Cardiac muscle cell (in vitro differentiated cells and primary cell): ENCODE results near the gene ZNF747. TPM values are rescaled to one million over a fixed set of nuclear protein-coding genes. Genes with fewer than 3 reads are reported as not detected.
A peak's percentile ranks its signal among the peaks of the same experiment; 100 is the strongest.
"Not testable (repeated sequence)": the region's sequence is repeated elsewhere in the genome, so short reads cannot be mapped to it uniquely, and the experiment has no call there.

Experiments
- DNase-seq, 2 donors: peaks; one replicate each; pipeline versions ENCODE4 v3.0.0 to v3.0.0-alpha.2; 2010 to 2017; ENCODE audit warnings: low read depth in 1 of 2, low spot score in 1 of 2
- H3K27ac ChIP-seq: fragments of 200-600 bp; sonication (generic); 2 replicates; pipeline ENCODE4 v1.5.1; 2016
- H3K27me3 ChIP-seq: fragments of 200-600 bp; sonication (generic); 2 replicates; pipeline ENCODE4 v1.6.0; 2016; ENCODE audit warnings: control low read depth
- H3K36me3 ChIP-seq: fragments of 200-600 bp; sonication (generic); 2 replicates; pipeline ENCODE4 v1.5.1; 2016; ENCODE audit warnings: control low read depth
- H3K4me1 ChIP-seq: fragments of 200-600 bp; sonication (generic); 2 replicates; pipeline ENCODE4 v1.8.1; 2017; ENCODE audit warnings: low read depth, mild to moderate bottlenecking, mixed run types
- H3K4me3 ChIP-seq: fragments of 200-600 bp; sonication (generic); 2 replicates; pipeline ENCODE4 v1.5.1; 2016; ENCODE audit warnings: mild to moderate bottlenecking
- H3K9me3 ChIP-seq: fragments of 200-600 bp; sonication (generic); 2 replicates; pipeline ENCODE4 v1.5.1; 2017; ENCODE audit warnings: low read depth, mild to moderate bottlenecking, control low read depth
- polyA plus RNA-seq: library from polyadenylated mRNA; unstranded; fragments of >200 nt; fragmentation: Nextera tagmentation; extraction: Ambion mirVana; gene quantifications from 2 replicates; pipeline ENCODE4 v1.2.1, GENCODE V29; 2016
- total RNA-seq: library from RNA; depleted of rRNA; stranded (reverse); fragments of >200 nt; gene quantifications from 2 replicates; pipeline ENCODE4 v1.2.3, GENCODE V29; 2016
- TF ChIP-seq, protein P1 (sequence below): IDR thresholded peaks from 2 replicates; pipeline ENCODE4 v1.5.1; 2012; ENCODE audit warnings: low read depth, mild to moderate bottlenecking, low read length

The ZNF747 gene
- total and polyA plus RNA-seq, 2 experiments from 2014 or later, result 12.7 to 17.7 TPM

DNA sequence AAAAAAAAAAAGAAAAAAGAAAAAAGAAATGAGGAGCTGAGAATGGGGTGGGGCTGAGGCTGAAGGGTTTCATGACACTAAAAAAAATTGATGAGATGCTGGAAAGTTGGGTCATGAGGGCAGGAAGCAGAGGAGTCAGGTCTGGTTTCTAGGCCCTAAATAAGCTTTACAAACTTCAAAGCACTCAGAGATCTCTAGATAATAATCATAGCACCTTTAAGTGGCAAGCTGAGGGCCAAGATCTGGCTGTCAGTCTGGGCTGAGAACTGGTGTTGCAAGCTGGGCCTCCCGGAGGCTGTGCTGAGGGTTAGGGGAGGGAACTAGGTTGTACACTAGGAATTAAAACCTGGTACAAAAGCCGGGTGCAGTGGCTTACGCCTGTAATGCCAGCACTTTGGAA lies 17.1 kb upstream of the ZNF747 start:
- peaks cover 11% of the 10 kb centered on the region for H3K36me3 ChIP-seq
- H3K4me3 ChIP-seq, result no peak overlapping the region
- no peaks in the 10 kb centered on the region for H3K27me3 ChIP-seq
- no peak for DNase-seq
- peak overlapping the region; percentile 74 for H3K27ac ChIP-seq
- TF ChIP-seq, protein P1, sequence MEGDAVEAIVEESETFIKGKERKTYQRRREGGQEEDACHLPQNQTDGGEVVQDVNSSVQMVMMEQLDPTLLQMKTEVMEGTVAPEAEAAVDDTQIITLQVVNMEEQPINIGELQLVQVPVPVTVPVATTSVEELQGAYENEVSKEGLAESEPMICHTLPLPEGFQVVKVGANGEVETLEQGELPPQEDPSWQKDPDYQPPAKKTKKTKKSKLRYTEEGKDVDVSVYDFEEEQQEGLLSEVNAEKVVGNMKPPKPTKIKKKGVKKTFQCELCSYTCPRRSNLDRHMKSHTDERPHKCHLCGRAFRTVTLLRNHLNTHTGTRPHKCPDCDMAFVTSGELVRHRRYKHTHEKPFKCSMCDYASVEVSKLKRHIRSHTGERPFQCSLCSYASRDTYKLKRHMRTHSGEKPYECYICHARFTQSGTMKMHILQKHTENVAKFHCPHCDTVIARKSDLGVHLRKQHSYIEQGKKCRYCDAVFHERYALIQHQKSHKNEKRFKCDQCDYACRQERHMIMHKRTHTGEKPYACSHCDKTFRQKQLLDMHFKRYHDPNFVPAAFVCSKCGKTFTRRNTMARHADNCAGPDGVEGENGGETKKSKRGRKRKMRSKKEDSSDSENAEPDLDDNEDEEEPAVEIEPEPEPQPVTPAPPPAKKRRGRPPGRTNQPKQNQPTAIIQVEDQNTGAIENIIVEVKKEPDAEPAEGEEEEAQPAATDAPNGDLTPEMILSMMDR, result no peak
- no peaks in the 10 kb centered on the region for H3K9me3 ChIP-seq
- peaks cover 33% of the 10 kb centered on the region for H3K4me1 ChIP-seq

DNA sequence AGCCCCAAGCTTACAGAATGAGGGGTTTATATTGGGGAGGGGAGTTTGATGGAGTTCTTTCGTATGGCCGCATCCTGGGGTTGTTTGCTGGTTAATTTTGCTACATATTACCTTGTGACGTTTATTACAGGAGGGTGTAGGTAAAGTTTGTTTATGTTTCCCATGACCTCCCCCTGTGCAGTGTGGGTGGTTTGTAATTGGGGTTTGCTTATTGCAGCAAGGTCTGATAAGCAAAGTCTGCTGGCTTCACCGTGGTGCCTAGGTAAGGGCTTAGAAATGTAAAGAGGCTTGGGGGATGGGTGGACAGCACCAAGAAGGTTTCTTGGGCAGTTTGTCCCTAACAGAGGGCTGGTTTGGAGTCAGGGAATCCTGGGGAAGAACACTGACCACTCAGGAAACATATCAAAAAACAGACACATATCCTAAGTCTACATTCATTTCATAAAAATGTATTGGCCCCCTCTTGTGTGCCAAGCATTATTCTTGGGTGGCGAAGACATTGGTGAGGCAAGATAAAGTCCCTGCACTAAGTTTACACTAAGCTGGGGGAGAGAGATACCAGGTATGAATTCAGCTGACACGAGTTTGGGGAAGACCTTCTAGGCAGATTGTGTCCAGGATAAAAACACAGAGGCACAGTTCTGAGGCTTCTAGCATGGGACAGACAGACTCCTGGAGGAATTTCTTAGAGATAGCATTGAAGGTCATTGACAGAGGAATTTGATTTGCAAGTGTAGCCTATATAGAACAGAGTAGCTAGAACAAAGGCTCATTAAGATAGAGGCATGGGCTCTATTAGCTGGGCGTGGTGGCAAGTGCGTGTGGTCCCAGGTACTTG lies 14.0 kb upstream of the ZNF747 start:
- TF ChIP-seq, protein P1, result no peak
- no peak for DNase-seq
- H3K4me1 ChIP-seq, result peaks cover 43% of the 10 kb centered on the region
- no peaks in the 10 kb centered on the region for H3K36me3 ChIP-seq
- H3K4me3 ChIP-seq, result no peak overlapping the region
- H3K9me3 ChIP-seq, result no peaks in the 10 kb centered on the region
- no peaks in the 10 kb centered on the region for H3K27me3 ChIP-seq
- peak overlapping the region; percentile 88 for H3K27ac ChIP-seq

DNA sequence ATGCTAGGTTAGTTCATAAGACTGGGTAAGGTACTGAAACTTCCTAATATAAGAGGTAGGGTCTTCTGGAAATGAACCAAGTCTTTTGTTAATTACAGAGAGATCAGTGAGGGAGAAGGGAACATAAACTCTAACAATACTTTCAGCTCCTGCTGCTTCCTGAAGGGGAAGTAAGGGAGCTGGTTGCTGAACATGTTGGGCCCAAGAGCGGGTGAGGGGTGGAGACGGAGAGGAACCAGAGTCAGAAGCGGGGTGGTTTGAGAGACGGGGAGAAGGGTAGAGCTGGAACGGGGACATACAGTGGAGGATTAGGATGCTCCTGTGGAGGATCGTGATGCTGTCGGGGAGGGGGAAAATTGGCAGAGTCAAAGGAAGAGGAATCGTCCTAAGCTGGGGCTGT lies 11.5 kb upstream of the ZNF747 start:
- Histone ChIP-seq H3K36me3 (no peaks in the 10 kb centered on the region), H3K27me3 (no peaks in the 10 kb centered on the region), H3K4me3 (no peak overlapping the region), H3K9me3 (no peaks in the 10 kb centered on the region), H3K27ac (no peak overlapping the region), H3K4me1 (peaks cover 53% of the 10 kb centered on the region)
- TF ChIP-seq, protein P1, result no peak
- no peak for DNase-seq

DNA sequence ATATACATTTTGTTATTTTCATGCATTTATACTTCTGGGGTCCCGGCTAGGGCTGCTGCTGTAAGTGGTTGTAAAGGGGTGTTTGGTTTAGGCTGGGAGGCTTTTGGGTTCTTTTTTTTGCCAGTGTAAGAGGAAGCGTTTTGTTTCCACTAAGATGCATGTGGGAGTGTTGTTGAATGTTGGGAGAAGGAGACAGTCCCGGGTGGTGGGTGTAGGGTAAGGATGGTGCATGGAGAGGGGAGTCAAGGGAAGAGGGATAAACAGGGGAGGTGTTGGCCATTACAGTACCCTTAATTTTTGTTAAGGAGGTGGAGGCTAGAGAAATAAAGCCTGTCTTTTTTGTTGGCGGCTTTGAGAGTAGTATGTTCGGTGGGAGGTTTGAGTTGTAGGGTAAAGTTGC lies 8.4 kb upstream of the ZNF747 start:
- DNase-seq, result no peak
- TF ChIP-seq, protein P1, result no peak
- H3K4me3 ChIP-seq, result no peak overlapping the region
- H3K9me3 ChIP-seq, result no peaks in the 10 kb centered on the region
- peaks cover 58% of the 10 kb centered on the region for H3K4me1 ChIP-seq
- peak overlapping the region; percentile 96 for H3K27ac ChIP-seq
- H3K36me3 ChIP-seq, result no peaks in the 10 kb centered on the region
- no peaks in the 10 kb centered on the region for H3K27me3 ChIP-seq

DNA sequence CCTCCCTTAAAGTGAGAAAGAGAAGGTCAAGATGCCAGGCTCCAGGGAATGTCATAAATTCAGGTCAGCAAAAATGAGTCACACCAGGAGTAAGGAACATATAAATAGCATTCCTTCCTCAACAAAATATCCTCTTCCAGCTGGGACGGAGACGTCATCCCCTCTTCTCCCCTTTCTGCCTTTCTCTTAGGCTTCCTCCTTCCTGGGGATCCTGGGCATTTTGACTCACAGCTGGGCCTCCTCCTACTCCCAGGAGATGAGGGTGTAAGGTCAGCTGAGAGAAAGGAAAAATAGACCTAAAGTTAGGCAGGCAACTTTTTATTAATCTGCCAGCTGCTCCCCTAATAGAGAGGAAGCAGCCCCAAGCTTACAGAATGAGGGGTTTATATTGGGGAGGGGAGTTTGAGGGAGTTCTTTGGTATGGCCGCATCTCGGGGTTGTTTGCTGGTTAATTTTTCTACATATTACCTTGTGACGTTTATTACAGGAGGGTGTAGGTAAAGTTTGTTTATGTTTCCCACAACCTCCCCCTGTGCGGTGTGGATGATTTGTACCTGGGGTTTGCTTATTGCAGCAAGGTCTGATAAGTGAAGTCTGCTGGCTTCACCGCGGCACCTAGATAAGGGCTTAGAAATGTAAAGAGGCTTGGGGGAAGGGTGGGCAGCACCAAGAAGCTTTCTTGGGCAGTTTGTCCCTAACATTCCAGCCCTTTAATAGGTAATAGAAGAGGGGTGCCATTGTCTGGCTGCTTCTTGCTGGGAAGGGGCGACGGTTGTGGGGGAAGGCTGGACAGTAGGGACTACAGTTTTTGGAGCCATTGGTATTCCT lies 7.1 kb upstream of the ZNF747 start:
- H3K36me3 ChIP-seq, result no peaks in the 10 kb centered on the region

DNA sequence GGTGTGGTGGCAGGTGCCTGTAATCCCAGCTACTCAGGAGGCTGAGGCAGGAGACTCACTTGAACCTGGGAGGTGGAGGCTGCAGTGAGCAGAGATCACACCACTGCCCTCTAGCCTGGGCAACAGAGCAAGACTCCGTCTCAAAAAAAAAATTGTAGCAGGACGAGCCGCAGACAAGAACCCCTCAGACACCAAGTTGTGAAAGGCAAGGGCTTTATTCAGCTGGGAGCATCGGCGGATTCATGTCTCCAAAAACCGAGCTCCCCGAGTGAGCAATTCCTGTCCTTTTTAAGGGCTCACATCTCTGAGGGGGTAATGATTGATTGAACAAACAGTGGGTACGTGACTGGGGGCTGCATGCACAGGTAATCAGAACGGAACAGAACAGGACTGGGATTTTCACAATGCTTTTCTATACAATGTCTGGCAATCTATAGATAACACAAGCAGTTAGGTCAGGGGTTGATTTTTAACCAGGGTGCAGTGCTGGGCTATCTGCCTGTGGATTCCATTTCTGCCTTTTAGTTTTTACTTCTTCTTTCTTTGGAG lies 6.3 kb upstream of the ZNF747 start:
- H3K4me3 ChIP-seq, H3K27me3 ChIP-seq, H3K9me3 ChIP-seq, DNase-seq, H3K36me3 ChIP-seq: not testable (repeated sequence)
- H3K4me1 ChIP-seq, result peaks cover 58% of the 10 kb centered on the region
- H3K27ac ChIP-seq, result peak overlapping the region; percentile 96

More for the DNA sequence above, 7.1 kb upstream of the ZNF747 start:
- H3K27me3 ChIP-seq, result no peaks in the 10 kb centered on the region
- H3K9me3 ChIP-seq, result no peaks in the 10 kb centered on the region
- H3K4me1 ChIP-seq, result peaks cover 58% of the 10 kb centered on the region
- peak; percentile 59 to 75 for DNase-seq
- H3K27ac ChIP-seq, result peak overlapping the region; percentile 96
- TF ChIP-seq, protein P1, result no peak
- no peak overlapping the region for H3K4me3 ChIP-seq

DNA sequence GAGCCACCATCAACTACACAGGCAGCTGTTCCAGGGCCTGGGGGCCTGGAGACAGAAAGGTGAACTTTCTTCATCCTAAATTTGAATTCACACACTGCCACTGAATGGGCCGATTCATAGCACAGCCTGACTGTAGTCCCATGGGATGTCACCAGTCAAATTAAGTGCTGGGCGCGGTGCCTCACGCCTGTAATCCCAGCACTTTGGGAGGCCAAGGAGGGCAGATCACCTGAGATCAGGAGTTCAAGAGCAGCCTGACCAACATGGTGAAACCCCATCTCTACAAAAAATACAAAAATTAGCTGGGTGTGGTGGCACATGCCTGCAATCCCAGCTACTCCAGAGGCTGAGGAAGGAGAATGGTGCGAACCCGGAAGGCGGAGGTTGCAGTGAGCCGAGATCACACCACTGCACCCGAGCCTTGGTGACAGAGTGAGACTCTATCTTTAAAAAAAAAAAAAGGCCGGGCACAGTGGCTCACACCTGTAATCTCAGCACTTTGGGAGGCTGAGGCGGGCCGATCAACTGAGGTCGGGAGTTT lies 5.4 kb upstream of the ZNF747 start:
- H3K27me3 ChIP-seq, H3K4me3 ChIP-seq, H3K9me3 ChIP-seq, DNase-seq, H3K36me3 ChIP-seq: not testable (repeated sequence)
- peak overlapping the region; percentile 96 for H3K27ac ChIP-seq
- H3K4me1 ChIP-seq, result peaks cover 56% of the 10 kb centered on the region
